DMS53 treated with DMSO at 0.1 percent for 48 hours (cell line): Measurements from ENCODE around the gene CPTP.
A peak's percentile ranks its signal among the peaks of the same experiment; 100 is the strongest.

Source experiments
- DNase-seq: peaks from one replicate; lab custom pipeline; 2025; ENCODE audit not compliant: unreplicated experiment; lab: John Stamatoyannopoulos, UW

The CPTP gene

DNA sequence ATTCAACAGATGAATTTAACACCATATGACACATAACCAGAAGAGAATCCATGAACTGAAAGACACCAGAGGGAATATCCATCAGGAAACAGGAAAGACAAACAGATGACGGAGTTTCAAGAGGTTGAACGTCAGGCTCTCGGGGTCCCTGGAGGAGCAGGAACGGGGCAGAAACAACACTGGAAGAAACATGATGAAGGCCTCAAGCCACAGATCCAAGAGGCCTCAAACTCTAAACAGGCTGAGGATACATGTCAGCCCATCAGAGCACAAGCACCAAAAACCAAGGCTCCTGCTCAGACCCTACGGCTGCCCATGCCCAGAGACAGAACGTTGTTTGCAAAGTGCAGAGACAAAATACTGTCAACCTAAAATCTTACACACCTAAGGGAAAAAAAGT, 7.2 kb upstream of the CPTP start:
- no peak for DNase-seq

DNA sequence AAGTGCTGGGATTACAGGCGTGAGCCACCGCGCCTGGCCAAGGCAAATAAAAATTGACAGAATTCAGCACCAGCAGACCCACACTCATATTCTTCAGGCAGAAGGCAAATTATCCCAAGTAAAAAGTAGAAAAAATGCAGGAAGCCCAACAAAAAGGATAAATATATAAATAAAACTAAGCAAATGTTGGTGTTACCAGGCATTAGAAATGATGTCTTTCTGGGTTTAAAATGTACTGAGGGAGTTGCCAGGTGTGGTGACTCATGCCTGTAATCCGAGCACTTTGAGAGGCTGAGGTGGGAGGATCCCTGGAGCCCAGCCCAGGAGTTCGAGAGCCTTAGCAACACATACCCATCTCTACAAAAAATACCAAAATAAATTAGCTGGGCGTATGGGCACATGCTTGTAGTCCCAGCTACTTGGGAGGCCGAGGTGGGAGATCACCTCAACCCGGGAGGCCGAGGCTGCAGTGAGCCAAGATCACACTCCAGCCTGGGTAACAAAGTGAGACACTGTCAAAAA, 6.4 kb upstream of the CPTP start:
- peak; percentile 83 for DNase-seq

GRCh38 chr1:1318777-1319645, 5.6 kb upstream of the CPTP start:
- no peak for DNase-seq

DNA sequence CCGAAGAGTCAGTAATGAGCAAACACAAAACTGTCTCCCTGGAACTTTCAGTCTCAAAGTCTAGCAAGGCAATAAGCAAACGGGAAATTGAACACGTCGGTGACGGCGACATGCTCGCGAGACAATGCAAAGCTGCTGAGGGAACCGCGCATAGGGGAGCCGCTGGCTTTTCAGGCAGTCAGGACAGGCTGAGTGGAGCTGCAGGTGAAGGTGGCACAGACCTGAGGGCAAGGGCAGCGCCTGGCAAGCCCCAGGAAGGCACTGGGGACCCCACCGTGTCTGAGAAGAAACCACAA, 5.0 kb upstream of the CPTP start:
- no peak for DNase-seq

DNA sequence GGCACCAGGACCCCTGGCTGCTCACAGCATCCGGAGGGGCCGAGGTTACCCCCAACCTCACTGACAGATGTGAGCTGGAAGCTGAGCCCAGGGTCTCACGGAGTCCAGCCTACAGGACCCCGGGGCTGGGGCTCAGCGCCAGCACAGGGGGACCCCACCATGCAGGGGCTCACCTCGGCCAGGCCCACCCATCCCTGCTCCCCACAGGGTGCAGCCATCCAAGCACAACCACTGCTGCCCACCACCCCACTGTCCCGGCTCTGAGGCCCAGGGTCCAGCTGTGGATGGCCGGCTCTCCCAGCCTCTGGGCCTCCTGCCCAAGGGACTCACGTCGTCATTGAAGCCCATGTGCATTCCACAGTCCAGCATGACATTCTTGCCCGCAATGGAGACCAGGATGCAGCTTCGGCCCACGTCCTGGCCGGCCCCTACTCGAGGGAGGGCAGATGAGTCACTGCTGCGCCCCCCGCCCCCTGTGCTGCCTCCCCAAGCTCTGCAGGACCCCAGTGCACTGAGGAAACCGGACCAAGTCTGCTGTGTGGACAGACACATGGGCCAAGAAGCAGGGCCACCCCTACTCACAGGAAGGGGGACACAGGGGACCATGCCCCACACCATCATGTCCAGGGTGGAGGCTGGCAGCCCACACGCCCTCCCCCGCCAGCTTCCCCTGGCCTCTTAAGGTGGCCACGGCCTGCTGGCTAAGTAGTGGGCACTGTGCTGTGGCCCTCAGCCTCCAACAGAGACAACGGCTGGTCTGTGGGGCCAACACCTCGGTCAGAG, 3.7 kb upstream of the CPTP start:
- DNase-seq, result no peak

DNA sequence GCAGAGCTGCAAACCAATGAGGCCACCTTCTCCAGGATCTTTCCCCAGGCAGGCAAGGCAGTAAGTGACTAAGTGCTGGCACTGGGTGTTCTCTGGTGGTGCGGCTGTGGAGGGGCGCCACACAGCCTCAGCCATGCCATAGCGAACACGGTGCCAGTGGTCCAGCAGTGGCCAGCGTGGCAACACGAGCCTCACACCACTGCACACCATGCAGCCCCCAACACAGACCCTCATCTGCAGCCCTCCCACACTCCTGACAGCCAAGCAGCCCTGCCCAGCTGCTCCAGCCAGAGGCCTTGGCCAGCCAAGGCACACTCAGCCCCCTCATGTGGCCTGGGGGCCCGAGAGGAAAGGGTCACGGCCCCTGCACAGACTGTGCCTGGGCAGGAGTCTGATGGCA, 3.1 kb upstream of the CPTP start:
- no peak for DNase-seq

GRCh38 chr1:1322418-1322817, 2.2 kb upstream of the CPTP start:
- DNase-seq, result no peak

GRCh38 chr1:1322952-1323351, 1.6 kb upstream of the CPTP start:
- DNase-seq, result no peak

- DNase-seq, result no peak
Measured at GRCh38 chr1:1324084-1324523, 498 bp upstream of the CPTP start.

- no peak for DNase-seq
Measured at GRCh38 chr1:1325288-1326074, 879 bp downstream of the CPTP start.

DNA sequence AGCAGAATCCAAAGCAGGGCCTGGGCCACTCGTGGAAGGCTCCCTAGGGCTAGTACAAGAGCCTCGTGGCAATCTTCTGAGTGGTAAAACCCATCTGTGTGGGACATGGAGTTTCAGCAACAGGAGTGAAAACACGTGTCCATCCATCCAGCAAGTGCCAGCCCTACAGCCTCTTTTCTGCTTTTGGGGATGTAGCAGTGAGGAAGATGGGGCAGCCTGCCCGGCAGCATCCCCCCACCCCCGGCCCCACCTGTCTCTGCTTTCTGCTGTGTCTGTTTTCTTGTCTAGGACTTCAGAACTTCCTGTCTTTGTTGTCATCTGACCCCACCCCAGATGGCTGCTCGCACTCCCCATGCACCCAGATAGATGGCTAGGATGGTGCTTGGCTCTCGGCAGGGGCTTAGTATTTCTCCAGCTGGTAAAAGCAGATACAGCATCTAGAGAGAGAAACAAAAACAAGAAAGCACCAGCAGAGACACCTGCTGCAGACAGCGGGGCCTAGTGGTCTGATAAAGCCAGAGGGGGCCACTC, 1.5 kb downstream of the CPTP start:
- no peak for DNase-seq

- no peak for DNase-seq
Measured at GRCh38 chr1:1327291-1327690, 2.7 kb downstream of the CPTP start.

GRCh38 chr1:1328254-1328653, 3.7 kb downstream of the CPTP start:
- DNase-seq, result no peak

- no peak for DNase-seq
Measured at GRCh38 chr1:1329304-1330210, 5.0 kb downstream of the CPTP start.

- no peak for DNase-seq
Measured at GRCh38 chr1:1330366-1331067, 5.9 kb downstream of the CPTP start.

- peak; percentile 46 for DNase-seq
Measured at GRCh38 chr1:1331068-1331965, 6.7 kb downstream of the CPTP start, which contains the start of gene TAS1R3. Gene TAS1R3 (plus strand): TSS chr1:1331280. CDS start chr1:1331346, 66 bp downstream.

GRCh38 chr1:1332031-1332755, 7.6 kb downstream of the CPTP start:
- DNase-seq, result peak; percentile 46
